RKO (cell line): ENCODE measurements around the gene CACNA2D2.

Source experiments
- DNase-seq: peaks from one replicate; pipeline ENCODE4 v3.0.0-alpha.2; 2016; ENCODE audit warnings: low spot score

The CACNA2D2 gene

GRCh38 chr3:50325497-50326181 lies 177.8 kb downstream of the CACNA2D2 start:
- no peak for DNase-seq

- DNase-seq: no peak
These were observed 178.3 kb downstream of the CACNA2D2 start for GRCh38 chr3:50325113-50325480.

DNA sequence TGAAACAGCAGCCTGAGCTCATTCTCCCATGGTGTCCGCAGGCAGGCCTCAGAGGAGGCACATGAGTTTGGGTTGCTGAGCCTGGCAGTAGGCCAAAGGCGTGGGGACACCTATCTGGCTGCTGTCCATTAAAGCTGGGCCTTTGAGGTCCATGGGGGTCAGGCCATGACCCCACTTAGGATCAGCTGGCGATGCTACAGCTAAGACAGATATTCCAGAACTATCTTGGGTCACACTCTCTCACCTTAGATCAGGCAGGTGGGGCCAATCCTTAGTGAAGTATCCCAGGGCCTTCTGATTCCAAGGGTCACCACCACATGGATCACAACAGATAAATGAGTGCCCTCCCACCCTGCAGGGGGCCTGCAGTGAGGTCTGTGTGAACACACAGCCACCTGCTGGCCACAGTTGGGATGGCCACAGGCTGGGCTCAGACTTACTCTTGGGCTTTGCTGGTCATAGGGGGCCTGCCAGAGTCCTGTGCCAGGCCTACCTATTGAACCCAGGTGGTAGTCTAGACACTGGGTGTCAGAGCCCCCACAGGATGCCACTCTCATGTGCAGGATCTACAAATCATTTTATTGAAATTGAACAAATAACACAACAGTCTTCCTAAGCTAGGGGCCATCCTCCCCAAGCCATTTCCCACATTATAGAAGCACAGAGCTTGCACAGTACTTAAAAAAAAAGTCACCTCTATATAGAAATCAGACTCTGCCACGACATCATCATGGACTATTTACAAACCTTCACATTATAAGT lies 178.9 kb downstream of the CACNA2D2 start:
- peak; percentile 73 for DNase-seq

- DNase-seq: no peak
These were observed 179.7 kb downstream of the CACNA2D2 start for GRCh38 chr3:50323614-50324199.

DNA sequence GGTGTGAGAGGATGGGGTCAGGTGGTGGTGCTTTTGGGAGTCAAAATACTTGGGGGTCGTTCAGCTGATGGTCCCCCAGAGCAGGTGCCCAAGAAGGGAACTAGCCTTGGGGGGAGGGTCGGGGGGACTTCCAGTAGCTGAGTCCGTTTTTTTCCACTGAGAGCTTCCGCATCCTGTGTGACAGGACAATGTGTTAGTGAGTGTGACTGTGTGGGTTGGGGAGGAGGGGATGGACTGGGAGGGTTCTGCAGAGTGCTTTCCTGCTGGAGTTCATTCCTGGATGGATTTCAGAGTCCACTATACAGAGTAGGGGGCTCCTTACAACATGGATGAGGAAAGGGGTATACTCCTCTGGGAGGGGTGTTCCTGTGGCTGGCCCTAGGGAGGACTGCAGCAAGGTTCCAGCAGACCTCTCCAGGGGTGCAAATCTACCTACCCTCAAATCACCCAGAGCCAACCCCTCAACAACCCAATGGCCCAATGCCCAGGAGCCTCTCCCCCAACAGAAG lies 180.3 kb downstream of the CACNA2D2 start:
- no peak for DNase-seq

- DNase-seq: no peak
These were observed 180.9 kb downstream of the CACNA2D2 start, which contains the start of gene HYAL2 for GRCh38 chr3:50322386-50323091. Gene HYAL2, minus strand, starts transcription at chr3:50322745. Its CDS starts 2,256 bp downstream, at chr3:50320489.

DNA sequence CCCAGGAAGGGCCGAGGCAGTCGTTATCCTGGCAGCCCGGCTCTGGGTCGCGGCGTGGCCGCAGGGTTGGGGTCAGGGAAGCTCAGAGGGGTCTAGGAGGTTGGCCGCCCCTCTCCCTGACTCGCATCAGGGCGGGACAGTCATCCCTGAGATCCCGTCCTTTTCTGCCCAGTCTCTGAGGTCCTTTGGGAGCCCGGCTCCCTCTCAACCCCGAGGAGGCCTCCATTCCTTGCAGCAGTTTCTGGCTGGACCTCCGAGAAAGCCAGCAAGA lies 181.4 kb downstream of the CACNA2D2 start:
- no peak for DNase-seq

- peak; percentile 91 for DNase-seq
These were observed 181.9 kb downstream of the CACNA2D2 start for GRCh38 chr3:50321336-50322114.

DNA sequence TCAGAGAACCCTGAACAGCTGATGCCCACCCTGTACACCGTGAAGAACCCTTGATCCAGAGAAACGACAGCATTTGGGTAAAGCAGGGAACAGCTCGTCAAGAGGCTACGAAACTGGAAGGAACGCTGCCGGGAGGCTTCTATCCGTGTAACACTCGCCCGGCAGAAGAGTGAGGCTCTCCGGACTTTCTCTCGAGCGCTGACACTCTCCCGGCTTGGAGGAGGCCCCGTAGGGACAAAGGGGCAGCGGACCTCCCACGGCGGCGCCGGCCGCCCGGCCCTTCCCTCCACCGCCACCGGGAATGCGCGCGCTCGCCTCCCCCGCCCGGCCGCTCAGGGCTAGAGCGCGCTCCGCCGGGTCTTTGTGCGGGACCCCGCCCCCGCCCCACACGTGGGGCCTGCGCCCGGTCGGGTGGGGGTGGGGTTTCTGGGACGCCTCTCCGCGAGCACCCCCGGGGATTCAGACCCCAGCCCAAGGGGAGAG lies 182.5 kb downstream of the CACNA2D2 start:
- peak; percentile 68 for DNase-seq

DNA sequence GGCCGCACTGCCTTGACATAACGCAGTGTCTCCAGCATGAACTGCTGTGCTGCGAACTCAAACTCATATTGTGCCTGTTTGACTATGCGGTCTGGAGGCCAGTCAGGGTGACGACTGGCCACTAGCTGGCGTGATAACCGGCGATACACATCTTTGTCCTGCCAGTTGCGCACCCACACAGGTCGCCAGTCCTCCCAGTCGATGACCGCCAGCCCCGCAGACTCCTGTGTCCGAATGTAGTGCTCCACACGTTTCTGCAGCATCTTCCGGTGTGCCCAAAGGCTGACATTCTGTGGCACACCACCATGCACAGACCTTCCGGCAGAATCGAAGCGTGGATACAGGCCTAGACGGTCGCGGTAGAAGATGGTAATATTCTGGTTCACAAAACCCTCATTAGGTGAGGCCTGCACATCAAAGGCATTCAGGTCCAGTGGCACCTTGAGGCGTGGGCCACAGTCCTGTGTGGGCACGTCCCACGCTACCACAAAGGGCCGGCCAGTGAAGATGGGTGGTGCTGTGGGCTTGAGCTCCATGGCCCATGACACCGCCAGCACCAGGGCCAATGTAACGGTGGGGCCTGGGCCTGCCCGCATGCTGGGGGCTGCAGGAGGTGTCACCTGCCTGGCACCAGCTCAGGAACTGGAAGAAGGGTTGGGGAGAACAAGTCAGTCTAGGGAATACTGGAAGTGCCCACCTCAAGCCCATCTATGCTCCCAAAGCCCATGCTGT lies 183.4 kb downstream of the CACNA2D2 start:
- no peak for DNase-seq

DNA sequence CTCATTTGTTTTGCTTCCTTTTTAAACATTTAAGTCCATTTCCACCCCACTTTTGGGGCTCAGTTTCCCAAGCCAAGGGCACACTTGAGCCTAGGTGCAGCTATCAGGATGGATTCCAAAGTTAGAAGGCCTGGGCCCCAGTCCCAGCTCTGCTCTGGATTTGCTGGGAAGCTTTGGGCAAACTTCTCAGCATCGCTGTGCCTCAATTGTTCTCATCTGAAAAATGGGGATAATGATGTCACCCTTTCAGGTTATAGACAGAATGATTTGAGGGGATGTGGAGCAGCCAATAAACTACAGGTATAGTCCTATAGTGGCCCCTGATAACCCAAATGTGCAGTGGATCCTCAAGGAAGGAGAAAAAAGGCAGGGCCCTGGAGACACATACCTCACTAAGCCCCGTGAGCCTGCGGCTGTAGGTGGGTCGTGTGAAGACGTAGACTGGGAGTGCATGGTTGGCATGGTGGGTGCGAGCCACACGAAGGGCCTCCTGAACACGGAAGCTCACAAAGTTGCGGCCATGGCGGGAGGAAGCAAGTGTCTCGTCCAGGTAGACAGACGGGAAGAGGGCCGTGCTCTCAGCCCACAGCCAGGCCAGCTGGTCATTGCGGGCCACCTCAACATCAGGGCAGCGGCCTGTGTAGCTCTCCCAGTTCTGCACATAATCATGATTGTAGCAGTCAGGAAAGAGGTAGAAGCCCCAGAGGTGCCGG lies 184.1 kb downstream of the CACNA2D2 start:
- no peak for DNase-seq

GRCh38 chr3:50318615-50319014 lies 184.8 kb downstream of the CACNA2D2 start:
- no peak for DNase-seq

DNA sequence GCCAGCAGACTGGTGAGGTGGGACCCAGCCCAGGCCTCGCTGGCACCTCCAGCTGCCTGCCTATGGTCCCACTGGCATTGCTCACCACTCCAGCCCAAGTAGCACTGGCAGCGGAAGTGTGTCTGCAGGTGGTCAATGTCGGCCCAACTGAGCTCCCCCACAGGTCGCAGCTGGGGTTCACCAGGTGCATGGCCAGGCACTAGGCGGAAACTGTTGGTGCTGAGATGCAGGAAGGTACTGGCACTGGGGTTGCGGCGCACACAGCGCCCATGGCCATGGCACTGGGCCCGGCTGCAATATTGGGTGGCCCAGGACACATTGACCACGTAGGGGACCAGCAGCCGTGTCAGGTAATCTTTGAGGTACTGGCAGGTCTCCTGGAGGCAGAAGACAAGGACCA lies 185.3 kb downstream of the CACNA2D2 start:
- no peak for DNase-seq

GRCh38 chr3:50317300-50317699 lies 186.1 kb downstream of the CACNA2D2 start:
- DNase-seq: no peak

DNA sequence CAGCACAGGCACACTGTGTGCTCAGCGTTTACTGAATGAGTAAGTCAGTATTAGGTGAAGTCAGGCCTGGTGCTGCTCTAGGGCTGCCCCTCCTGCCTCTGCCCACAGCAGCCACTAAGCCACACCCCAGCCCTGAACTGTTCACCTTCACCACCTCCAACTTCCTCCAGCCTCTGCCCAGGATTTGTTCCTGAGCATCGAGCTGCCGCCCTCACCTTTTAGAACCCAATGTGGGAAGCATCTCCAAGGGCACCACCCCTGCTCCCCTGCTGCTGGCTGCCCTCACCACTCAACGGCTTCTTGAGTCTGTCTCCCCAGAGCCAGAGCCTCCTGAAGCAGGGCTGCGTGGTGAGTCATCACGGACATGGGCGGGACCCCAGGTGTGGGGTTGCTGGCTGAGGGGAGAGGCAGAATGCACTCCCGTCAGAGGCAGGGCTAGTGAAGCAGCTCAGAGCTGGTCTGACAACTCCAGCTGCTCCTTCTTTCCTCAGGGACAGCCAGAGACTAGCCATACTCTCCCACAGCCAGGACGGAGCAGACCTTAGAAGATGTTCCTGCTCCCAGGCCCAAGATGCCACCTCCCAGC lies 186.7 kb downstream of the CACNA2D2 start:
- no peak for DNase-seq

DNA sequence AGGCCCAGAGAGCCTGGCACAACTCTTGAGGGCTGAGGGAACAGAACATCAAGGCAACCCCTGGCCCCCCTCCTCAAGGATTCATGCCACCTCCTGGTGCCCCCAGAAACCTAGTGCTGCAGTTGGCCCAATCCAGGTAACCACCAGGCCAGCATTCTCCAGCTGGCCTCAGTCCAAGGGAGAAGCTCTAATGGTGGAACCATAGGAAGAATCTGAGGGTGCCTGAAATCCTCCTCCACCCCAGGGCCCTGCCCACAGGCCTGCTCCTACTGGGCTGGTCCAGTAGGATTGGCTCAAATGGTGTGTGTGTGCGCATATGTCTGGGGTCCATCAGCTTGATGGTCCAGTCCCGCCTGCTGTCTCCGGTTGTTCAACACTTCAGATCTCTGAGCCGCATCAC lies 188.6 kb downstream of the CACNA2D2 start:
- DNase-seq: no peak

DNA sequence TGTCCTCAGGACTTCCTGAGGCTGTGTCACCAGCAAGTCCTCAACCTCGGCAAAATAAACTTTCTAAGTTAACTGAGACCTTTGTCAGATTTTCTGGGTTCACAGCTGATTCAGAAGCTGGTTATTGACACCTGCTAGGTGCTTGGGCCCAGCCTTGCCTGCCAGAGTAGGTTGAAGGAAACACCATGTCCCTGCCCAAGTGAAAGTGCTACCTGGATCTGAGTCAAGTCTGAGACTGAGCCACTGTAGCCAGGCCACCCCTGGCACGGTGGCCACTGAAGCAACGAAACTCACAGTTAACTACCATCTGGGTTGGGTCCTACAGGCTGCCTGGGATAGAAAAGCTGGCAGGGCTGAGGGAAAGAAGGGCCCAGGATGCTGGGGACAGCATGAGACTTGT lies 189.1 kb downstream of the CACNA2D2 start:
- DNase-seq: no peak
